GM19035 (cell line): ENCODE data around the gene UGT8.
"Not testable (repeated sequence)": the region's sequence is repeated elsewhere in the genome, so short reads cannot be mapped to it uniquely, and the experiment has no call there.

ENCODE experiments used
- ATAC-seq: cut with Tn5 transposase; IDR thresholded peaks from one replicate; pipeline ENCODE4 v1.9.1; 2021; ENCODE audit not compliant: unreplicated experiment

UGT8 gene

GRCh38 chr4:114606245-114606644, 7.6 kb downstream of the UGT8 start:
- no peak for ATAC-seq

- ATAC-seq: no peak
Observed at GRCh38 chr4:114607056-114607455, 8.4 kb downstream of the UGT8 start.

GRCh38 chr4:114613560-114613959, 15.0 kb downstream of the UGT8 start:
- ATAC-seq: no peak

DNA sequence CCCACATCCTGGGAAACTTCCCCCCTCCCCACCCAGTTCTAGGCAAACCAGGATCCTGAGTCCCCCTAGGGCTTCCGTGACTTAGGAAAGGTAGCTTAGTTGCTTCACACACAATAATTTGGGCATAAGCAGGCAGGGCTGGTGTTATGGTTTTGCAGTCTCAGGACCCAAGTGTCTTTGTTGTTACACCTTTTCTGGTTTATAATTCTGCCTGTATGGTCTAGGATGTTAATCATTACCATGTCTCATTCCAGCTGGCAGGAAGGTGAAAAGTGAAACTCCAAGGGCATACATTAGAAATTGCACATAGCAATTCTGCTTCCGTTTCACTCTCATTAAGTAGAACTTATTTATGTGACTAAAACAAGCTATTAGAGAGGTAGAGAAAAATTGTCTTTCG, 16.8 kb downstream of the UGT8 start:
- ATAC-seq: no peak

DNA sequence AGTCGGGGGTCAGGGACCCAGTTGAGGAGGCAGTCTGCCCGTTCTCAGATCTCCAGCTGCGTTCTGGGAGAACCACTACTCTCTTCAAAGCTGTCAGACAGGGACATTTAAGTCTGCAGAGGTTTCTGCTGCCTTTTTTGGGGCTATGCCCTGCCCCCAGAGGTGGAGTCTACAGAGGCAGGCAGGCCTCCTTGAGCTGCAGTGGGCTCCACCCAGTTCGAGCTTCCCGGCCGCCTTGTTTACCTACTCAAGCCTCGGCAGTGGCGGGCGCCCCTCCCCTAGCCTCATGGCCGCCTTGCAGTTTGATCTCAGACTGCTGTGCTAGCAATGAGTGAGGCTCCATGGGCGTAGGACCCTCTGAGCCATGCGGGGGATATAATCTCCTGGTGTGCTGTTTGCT, 17.4 kb downstream of the UGT8 start:
- ATAC-seq: not testable (repeated sequence)

DNA sequence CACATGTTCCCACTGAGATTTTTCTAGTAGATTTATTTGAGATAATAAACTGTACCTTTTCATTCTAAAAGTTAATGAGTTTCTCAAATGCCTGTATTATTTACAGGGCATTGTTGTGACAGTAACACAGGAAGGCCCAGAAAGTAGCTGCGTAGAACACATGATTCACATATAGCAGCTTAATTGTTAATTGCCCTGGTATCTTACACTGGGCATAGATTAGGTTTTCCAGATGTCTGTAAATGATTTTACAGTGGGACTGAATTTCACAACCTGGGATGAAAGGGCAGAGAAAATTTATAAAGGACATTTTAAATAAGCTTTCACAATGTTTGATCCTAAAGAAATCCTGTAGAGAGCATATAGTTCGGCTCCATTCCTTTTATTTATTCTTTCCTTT, 27.6 kb downstream of the UGT8 start:
- no peak for ATAC-seq

- ATAC-seq: no peak
Observed at GRCh38 chr4:114636192-114636935, 37.8 kb downstream of the UGT8 start.

- no peak for ATAC-seq
Observed at GRCh38 chr4:114642173-114642780, 43.7 kb downstream of the UGT8 start.

DNA sequence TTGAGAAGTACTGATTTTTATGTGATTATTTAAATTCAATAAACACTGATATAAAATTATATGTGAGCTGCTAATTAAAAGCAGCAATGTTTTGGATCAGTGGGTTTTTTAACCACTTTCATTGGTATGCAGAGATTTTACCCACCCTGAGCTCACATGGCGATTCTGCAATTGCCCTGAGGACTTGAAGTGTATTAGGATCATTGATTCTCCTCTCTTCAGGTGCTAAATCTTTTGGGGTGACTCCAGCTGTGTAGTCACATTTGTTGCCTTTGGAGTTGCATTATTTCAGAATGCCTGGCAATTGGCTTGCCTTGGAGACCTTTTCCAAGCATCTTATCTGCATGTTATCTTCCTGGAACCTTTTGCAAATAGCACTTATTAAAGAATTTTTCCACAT, 51.3 kb downstream of the UGT8 start:
- no peak for ATAC-seq

DNA sequence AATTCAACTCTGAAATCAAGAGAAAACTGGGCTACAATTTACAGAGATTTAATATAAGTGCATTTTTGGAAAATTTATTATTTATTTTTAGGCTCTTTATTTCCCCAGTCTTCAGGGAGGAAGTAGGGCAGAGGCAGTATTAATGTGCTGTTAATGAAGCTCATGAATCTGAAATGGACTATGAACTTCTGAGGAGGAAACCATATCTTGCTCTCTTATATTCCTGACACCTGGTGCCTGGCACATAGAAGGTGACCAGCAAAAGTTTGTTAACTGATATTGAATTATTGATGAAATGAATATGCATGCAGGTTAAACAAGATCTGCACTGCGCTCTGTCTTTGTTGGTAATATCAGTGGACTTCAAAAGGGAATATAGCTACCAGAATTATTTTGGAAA, 55.1 kb downstream of the UGT8 start:
- no peak for ATAC-seq

GRCh38 chr4:114654592-114654991, 56.0 kb downstream of the UGT8 start:
- no peak for ATAC-seq

- no peak for ATAC-seq
Observed at GRCh38 chr4:114658179-114658578, 59.6 kb downstream of the UGT8 start.

GRCh38 chr4:114658776-114659175, 60.2 kb downstream of the UGT8 start:
- no peak for ATAC-seq

DNA sequence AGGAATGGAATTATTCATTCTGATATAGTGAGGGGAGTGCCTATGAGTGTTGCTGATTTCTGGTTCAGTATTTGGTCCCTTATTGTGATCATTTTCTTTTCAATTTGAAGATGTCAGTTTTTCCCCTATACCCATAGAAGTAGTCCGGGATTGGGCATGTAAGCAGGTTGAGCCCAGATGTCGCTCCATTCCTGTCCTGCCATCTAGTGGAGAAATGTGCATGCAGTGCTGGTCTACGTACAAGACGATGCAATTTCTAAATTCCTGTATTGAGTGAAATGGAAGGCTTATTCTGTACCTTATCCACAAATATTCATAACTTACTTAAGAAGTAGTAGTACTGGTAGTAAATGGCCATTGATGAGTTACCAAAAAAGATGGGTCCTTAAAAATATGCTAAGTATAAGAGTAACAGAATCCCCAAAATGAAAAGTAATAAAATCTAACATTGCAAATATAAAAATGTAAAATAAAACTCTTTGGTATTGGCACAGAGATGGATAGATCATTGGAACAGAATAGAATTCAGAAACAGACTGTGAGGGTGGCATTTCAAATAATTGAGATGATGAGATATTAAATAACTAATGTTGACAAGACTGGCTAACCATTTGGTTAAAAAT, 60.9 kb downstream of the UGT8 start:
- ATAC-seq: peak; percentile 98

DNA sequence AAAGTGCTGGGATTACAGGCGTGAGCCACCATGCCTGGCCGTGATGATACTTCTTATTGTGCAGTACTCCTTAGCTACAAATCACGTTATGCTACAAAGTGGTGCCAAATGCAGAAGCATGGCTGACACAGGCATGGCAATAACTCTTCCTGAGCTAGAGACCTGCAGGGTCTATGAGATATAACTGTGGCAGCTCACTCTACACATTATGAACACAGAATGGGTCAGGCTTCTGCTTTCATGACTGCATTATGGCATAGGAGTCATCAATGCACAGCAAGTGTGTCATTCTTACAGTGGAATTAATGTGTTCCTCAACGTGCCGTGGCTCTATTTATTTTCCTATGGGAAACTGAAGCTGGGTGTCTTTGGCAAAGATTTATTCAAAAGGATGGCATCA, 64.5 kb downstream of the UGT8 start:
- no peak for ATAC-seq

- no peak for ATAC-seq
Observed at GRCh38 chr4:114668577-114668976, 70.0 kb downstream of the UGT8 start.

GRCh38 chr4:114670733-114671132, 72.1 kb downstream of the UGT8 start:
- ATAC-seq: not testable (repeated sequence)

DNA sequence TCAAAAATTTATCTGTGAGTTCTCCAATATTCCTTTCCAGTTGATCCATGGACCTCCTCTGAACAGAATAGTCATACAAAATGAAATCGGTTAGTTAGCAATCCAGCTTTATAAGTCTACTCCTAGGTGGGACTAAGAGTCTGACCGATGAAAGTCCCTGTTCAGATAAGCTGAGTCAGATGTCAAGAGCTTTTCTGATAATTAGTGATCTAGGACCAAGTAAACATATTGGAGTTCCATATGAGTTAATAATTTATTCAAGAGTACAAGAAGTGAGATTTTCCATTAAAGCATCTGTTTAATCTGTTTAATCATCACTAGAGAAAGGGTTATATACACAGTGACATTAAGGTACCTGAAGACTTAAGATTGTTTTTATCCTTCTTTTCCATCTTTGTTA, 74.7 kb downstream of the UGT8 start:
- no peak for ATAC-seq

- no peak for ATAC-seq
Observed at GRCh38 chr4:114674080-114674479, 75.5 kb downstream of the UGT8 start.

DNA sequence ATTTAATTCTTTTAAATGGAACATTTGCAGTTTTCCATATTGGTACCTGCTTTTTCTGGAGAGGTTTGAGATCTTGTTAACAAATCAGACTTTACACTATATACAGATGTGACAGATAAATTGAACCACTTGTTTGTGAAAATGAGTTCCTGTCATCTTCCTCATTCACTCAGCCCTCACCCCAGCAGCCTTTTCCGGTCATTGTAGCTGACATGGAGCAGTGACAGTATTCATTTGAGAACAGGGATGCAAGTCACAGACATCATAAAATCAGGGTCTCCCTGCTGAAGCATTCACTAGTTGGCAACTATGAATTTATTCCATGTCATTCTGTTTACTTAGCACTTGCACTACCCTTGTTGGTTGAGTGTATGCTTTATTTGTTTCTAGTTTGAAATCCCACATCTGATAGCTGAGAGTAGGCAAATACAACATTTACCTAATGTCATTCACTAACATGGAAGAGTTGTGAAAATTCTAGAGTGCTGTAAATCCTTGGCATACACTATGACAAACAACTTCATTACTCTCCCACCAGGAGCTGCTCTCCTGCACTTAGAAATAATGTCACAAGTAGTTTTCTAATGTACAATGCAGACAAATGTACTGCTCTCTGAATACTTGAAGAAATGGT, 78.9 kb downstream of the UGT8 start:
- no peak for ATAC-seq

GRCh38 chr4:114684462-114684861, 85.9 kb downstream of the UGT8 start:
- ATAC-seq: no peak

GRCh38 chr4:114688059-114688458, 89.5 kb downstream of the UGT8 start:
- no peak for ATAC-seq
